Measurements from ENCODE around the gene PLA2G6. TPM values are rescaled to one million over a fixed set of nuclear protein-coding genes. Genes with fewer than 3 reads are reported as not detected.

Gene PLA2G6
- total and polyA plus RNA-seq, 2 of the 13 experiments (the other 11 are each of a cell fraction or from before 2014, with no cell fraction given), result 4.8 to 11.5 TPM

GRCh38 chr22:38203090-38203810, 21.6 kb upstream of the PLA2G6 start (continued):
- no peak for TF ChIP-seq NR2F6 (IDR thresholded peaks at IDR 0.05)
- TF ChIP-seq NR2F6 (CRISPR knock-in tag; IDR thresholded peaks at IDR 0.05), result peak; percentile 32; the same call in 1 of the 2 replicates
- TF ChIP-seq SOX6 (IDR thresholded peaks at IDR 0.05), result no peak
- TF ChIP-seq SOX6 (CRISPR knock-in tag; IDR thresholded peaks at IDR 0.05), result 0 out of 2 replicates have a peak, but pooled peaks have one; percentile 26
- TF ChIP-seq MBNL3 (CRISPR knock-in tag; conservative IDR thresholded peaks at IDR 0.05), result no peak
- peak; percentile 17; the same call in 1 of the 2 replicates for TF ChIP-seq SRY (CRISPR knock-in tag; IDR thresholded peaks at IDR 0.05)
- TF ChIP-seq, protein P1, sequence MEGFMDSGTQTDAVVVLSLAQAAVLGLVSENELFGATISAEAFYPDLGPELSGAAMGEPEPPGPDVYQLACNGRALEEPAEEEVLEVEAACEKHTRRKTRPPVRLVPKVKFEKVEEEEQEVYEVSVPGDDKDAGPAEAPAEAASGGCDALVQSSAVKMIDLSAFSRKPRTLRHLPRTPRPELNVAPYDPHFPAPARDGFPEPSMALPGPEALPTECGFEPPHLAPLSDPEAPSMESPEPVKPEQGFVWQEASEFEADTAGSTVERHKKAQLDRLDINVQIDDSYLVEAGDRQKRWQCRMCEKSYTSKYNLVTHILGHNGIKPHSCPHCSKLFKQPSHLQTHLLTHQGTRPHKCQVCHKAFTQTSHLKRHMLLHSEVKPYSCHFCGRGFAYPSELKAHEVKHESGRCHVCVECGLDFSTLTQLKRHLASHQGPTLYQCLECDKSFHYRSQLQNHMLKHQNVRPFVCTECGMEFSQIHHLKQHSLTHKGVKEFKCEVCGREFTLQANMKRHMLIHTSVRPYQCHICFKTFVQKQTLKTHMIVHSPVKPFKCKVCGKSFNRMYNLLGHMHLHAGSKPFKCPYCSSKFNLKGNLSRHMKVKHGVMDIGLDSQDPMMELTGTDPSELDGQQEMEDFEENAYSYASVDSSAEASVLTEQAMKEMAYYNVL (CRISPR knock-in tag; IDR thresholded peaks at IDR 0.05; ENCODE audit: borderline replicate concordance), result 0 out of 2 replicates have a peak, but pooled peaks have one; percentile 14
- TF ChIP-seq AKAP8 (CRISPR knock-in tag; IDR thresholded peaks at IDR 0.05), result peak; percentile 76; the same call in 1 of the 2 replicates
- 0 out of 2 replicates have a peak, but pooled peaks have one; percentile 5 for TF ChIP-seq POLR2G (IDR thresholded peaks at IDR 0.05; ENCODE audit: low read depth, low read length)
- TF ChIP-seq NFKB2 (CRISPR knock-in tag; IDR thresholded peaks at IDR 0.05; ENCODE audit: borderline replicate concordance), result no peak
- TF ChIP-seq HNF4A (CRISPR knock-in tag; IDR thresholded peaks at IDR 0.05), result peak; percentile 39; the same call in 1 of the 2 replicates
- TF ChIP-seq KIAA2018 (CRISPR knock-in tag; IDR thresholded peaks at IDR 0.05; ENCODE audit: borderline replicate concordance), result no peak
- TF ChIP-seq, protein P2, sequence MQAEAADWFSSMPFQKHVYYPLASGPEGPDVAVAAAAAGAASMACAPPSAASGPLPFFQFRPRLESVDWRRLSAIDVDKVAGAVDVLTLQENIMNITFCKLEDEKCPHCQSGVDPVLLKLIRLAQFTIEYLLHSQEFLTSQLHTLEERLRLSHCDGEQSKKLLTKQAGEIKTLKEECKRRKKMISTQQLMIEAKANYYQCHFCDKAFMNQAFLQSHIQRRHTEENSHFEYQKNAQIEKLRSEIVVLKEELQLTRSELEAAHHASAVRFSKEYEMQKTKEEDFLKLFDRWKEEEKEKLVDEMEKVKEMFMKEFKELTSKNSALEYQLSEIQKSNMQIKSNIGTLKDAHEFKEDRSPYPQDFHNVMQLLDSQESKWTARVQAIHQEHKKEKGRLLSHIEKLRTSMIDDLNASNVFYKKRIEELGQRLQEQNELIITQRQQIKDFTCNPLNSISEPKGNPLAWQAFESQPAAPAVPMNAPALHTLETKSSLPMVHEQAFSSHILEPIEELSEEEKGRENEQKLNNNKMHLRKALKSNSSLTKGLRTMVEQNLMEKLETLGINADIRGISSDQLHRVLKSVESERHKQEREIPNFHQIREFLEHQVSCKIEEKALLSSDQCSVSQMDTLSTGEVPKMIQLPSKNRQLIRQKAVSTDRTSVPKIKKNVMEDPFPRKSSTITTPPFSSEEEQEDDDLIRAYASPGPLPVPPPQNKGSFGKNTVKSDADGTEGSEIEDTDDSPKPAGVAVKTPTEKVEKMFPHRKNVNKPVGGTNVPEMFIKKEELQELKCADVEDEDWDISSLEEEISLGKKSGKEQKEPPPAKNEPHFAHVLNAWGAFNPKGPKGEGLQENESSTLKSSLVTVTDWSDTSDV (CRISPR knock-in tag; IDR thresholded peaks at IDR 0.05), result 0 out of 2 replicates have a peak, but pooled peaks have one; percentile 41
- TF ChIP-seq, protein P3, sequence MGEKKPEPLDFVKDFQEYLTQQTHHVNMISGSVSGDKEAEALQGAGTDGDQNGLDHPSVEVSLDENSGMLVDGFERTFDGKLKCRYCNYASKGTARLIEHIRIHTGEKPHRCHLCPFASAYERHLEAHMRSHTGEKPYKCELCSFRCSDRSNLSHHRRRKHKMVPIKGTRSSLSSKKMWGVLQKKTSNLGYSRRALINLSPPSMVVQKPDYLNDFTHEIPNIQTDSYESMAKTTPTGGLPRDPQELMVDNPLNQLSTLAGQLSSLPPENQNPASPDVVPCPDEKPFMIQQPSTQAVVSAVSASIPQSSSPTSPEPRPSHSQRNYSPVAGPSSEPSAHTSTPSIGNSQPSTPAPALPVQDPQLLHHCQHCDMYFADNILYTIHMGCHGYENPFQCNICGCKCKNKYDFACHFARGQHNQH (CRISPR knock-in tag; IDR thresholded peaks at IDR 0.05), result 0 out of 2 replicates have a peak, but pooled peaks have one; percentile 11
- TF ChIP-seq NCOR1 (IDR thresholded peaks at IDR 0.05; ENCODE audit: borderline replicate concordance, low read length), result peak; percentile 52; the same call in 1 of the 2 replicates
